Smooth muscle cell of the brain vasculature (primary cell): ENCODE measurements around the gene SART3.
"Not testable (repeated sequence)": the region's sequence is repeated elsewhere in the genome, so short reads cannot be mapped to it uniquely, and the experiment has no call there.

Experiments used
- DNase-seq: peaks from one replicate; pipeline ENCODE4 v3.0.0-alpha.2; 2012; ENCODE audit warnings: low read depth, low spot score

The SART3 gene

GRCh38 chr12:108518716-108519496 lies 42.1 kb downstream of the SART3 start:
- DNase-seq: no peak

GRCh38 chr12:108518101-108518715 lies 42.8 kb downstream of the SART3 start:
- no peak for DNase-seq

GRCh38 chr12:108517288-108518100 lies 43.5 kb downstream of the SART3 start:
- DNase-seq: no peak

GRCh38 chr12:108516511-108517275 lies 44.3 kb downstream of the SART3 start:
- DNase-seq: no peak

GRCh38 chr12:108515916-108516315 lies 45.1 kb downstream of the SART3 start:
- no peak for DNase-seq

GRCh38 chr12:108514973-108515814 lies 45.8 kb downstream of the SART3 start, which contains the start of gene FICD:
Gene FICD, plus strand, starts transcription at chr12:108515277. Its CDS starts 1,696 bp downstream, at chr12:108516973.
- DNase-seq: peak; percentile 97

GRCh38 chr12:108514468-108514972 lies 46.5 kb downstream of the SART3 start:
- DNase-seq: no peak

GRCh38 chr12:108511633-108512540 lies 49.1 kb downstream of the SART3 start:
- DNase-seq: peak; percentile 41

- DNase-seq: no peak
Observed at GRCh38 chr12:108510836-108511235, 50.1 kb downstream of the SART3 start.

- no peak for DNase-seq
Observed at GRCh38 chr12:108509806-108510205, 51.2 kb downstream of the SART3 start.

GRCh38 chr12:108507971-108508642 lies 52.9 kb downstream of the SART3 start:
- no peak for DNase-seq

- DNase-seq: no peak
Observed at GRCh38 chr12:108505129-108505528, 55.8 kb downstream of the SART3 start.

- no peak for DNase-seq
Observed at GRCh38 chr12:108502922-108503321, 58.1 kb downstream of the SART3 start.

GRCh38 chr12:108498136-108498535 lies 62.8 kb downstream of the SART3 start:
- DNase-seq: no peak

GRCh38 chr12:108495823-108496579 lies 65.0 kb downstream of the SART3 start:
- DNase-seq: no peak

GRCh38 chr12:108495054-108495453 lies 65.9 kb downstream of the SART3 start:
- peak; percentile 17 for DNase-seq

GRCh38 chr12:108491256-108491655 lies 69.7 kb downstream of the SART3 start:
- no peak for DNase-seq

GRCh38 chr12:108487029-108487428 lies 73.9 kb downstream of the SART3 start:
- not testable (repeated sequence) for DNase-seq
